H9 (cell line): ENCODE measurements around the gene KIF5A. TPM values are rescaled to one million over a fixed set of nuclear protein-coding genes. Genes with fewer than 3 reads are reported as not detected.

Experiments used
- DNase-seq: peaks from one replicate; pipeline ENCODE4 v3.0.0-alpha.2; 2017
- H2AFZ ChIP-seq: one replicate; pipeline ENCODE4 v1.6.1; 2013; ENCODE audit warnings: mild to moderate bottlenecking, low read length, control low read depth, moderate library complexity
- H2AK5ac ChIP-seq: 2 replicates; pipeline ENCODE4 v1.6.1; 2013; ENCODE audit warnings: low read length, control low read depth, mixed read lengths; ENCODE audit not compliant: insufficient read length
- H2BK120ac ChIP-seq: one replicate; pipeline ENCODE4 v1.6.1; 2013; ENCODE audit warnings: low read depth, mild to moderate bottlenecking, low read length, control low read depth, inconsistent platforms; ENCODE audit not compliant: poor library complexity, severe bottlenecking
- H2BK12ac ChIP-seq: 2 replicates; pipeline ENCODE4 v1.6.1; 2013; ENCODE audit warnings: low read length, control low read depth, mixed read lengths, low read depth; ENCODE audit not compliant: insufficient read length
- H2BK15ac ChIP-seq: 2 replicates; pipeline ENCODE4 v1.6.1; 2013; ENCODE audit warnings: low read depth, low read length, control low read depth
- H2BK20ac ChIP-seq: one replicate; pipeline ENCODE4 v1.6.1; 2013; ENCODE audit warnings: low read depth, mild to moderate bottlenecking, low read length, control low read depth, inconsistent platforms; ENCODE audit not compliant: poor library complexity, severe bottlenecking
- H2BK5ac ChIP-seq: 2 replicates; pipeline ENCODE4 v1.6.1; 2013; ENCODE audit warnings: low read length, control low read depth, mixed read lengths; ENCODE audit not compliant: insufficient read length
- H3K14ac ChIP-seq: 2 replicates; pipeline ENCODE4 v1.6.1; 2013; ENCODE audit warnings: low read length, control low read depth; ENCODE audit not compliant: insufficient read depth
- H3K18ac ChIP-seq: 2 replicates; pipeline ENCODE4 v1.6.1; 2013; ENCODE audit warnings: low read depth, mild to moderate bottlenecking, mixed read lengths, low read length, control low read depth; ENCODE audit not compliant: insufficient read length
- H3K23ac ChIP-seq: 2 replicates; pipeline ENCODE4 v1.6.1; 2013; ENCODE audit warnings: low read length, control low read depth, mixed read lengths, low read depth; ENCODE audit not compliant: insufficient read length
- H3K23me2 ChIP-seq: 2 replicates; pipeline ENCODE4 v1.6.1; 2013; ENCODE audit warnings: low read depth, mild to moderate bottlenecking, mixed read lengths, low read length, control low read depth; ENCODE audit not compliant: insufficient read length, poor library complexity, severe bottlenecking
- H3K27ac ChIP-seq: 2 replicates; pipeline ENCODE4 v1.5.1; 2013; ENCODE audit warnings: low read length, control low read depth, mixed read lengths, low read depth; ENCODE audit not compliant: insufficient read length
- H3K27me3 ChIP-seq: 2 replicates; pipeline ENCODE4 v1.6.1; 2013; ENCODE audit warnings: low read length, control low read depth, inconsistent platforms; ENCODE audit not compliant: insufficient read depth
- H3K4ac ChIP-seq: 2 replicates; pipeline ENCODE4 v1.6.1; 2013; ENCODE audit warnings: low read depth, mild to moderate bottlenecking, control low read depth, inconsistent platforms, low read length, moderate library complexity
- H3K4me1 ChIP-seq: 2 replicates; pipeline ENCODE4 v1.6.1; 2013; ENCODE audit warnings: low read length, control low read depth, inconsistent platforms; ENCODE audit not compliant: insufficient read depth
- H3K4me2 ChIP-seq: 2 replicates; pipeline ENCODE4 v1.6.1; 2013; ENCODE audit warnings: low read length, control low read depth, mixed read lengths; ENCODE audit not compliant: insufficient read length, insufficient read depth
- H3K56ac ChIP-seq: 2 replicates; pipeline ENCODE4 v1.6.1; 2013; ENCODE audit warnings: low read depth, mild to moderate bottlenecking, mixed read lengths, low read length, control low read depth; ENCODE audit not compliant: insufficient read length
- H3K79me1 ChIP-seq: 2 replicates; pipeline ENCODE4 v1.6.1; 2013; ENCODE audit warnings: low read depth, mild to moderate bottlenecking, moderate library complexity, low read length, control low read depth, inconsistent platforms; ENCODE audit not compliant: insufficient read depth, poor library complexity, severe bottlenecking
- H3K79me2 ChIP-seq: 2 replicates; pipeline ENCODE4 v1.6.1; 2013; ENCODE audit warnings: low read length, control low read depth, inconsistent platforms; ENCODE audit not compliant: insufficient read depth
- H3K9ac ChIP-seq: 2 replicates; pipeline ENCODE4 v1.6.1; 2013; ENCODE audit warnings: low read length, control low read depth, mixed read lengths; ENCODE audit not compliant: insufficient read length; ENCODE audit errors: extremely low read depth
- H3K9me3 ChIP-seq: one replicate; pipeline ENCODE4 v1.6.1; 2013; ENCODE audit warnings: low read depth, low read length, inconsistent platforms; ENCODE audit not compliant: control insufficient read depth
- H3T11ph ChIP-seq: one replicate; pipeline ENCODE4 v1.6.1; 2013; ENCODE audit warnings: mild to moderate bottlenecking, low read length, control low read depth, inconsistent platforms
- H4K20me1 ChIP-seq: one replicate; pipeline ENCODE4 v1.6.1; 2013; ENCODE audit not compliant: control insufficient read depth, insufficient read length, insufficient read depth
- H4K5ac ChIP-seq: 2 replicates; pipeline ENCODE4 v1.6.1; 2013; ENCODE audit warnings: low read depth, mild to moderate bottlenecking, mixed read lengths, low read length, control low read depth; ENCODE audit not compliant: insufficient read length
- H4K8ac ChIP-seq: replicated peaks from 2 replicates; pipeline ENCODE4 v1.6.1; 2013; ENCODE audit warnings: low read length, control low read depth, mixed read lengths, low read depth; ENCODE audit not compliant: insufficient read length
- H4K91ac ChIP-seq: 2 replicates; pipeline ENCODE4 v1.6.1; 2013; ENCODE audit warnings: low read depth, mild to moderate bottlenecking, moderate library complexity, mixed read lengths, low read length, control low read depth; ENCODE audit not compliant: insufficient read length
- H3K27ac Mint-ChIP-seq, 3 experiments: 2 replicates in 2 of 3; 3 replicates in 1 of 3; pipeline ENCODE4 v1.8.0; 2020 to 2021; ENCODE audit warnings: mixed read lengths in 3 of 3, mild to moderate bottlenecking in 1 of 3, moderate library complexity in 1 of 3
- H3K27me3 Mint-ChIP-seq: 2 replicates; pipeline ENCODE4 v1.8.0; 2021; ENCODE audit warnings: low read depth, mild to moderate bottlenecking, moderate library complexity, mixed read lengths
- H3K36me3 Mint-ChIP-seq, 3 experiments: 2 replicates in 2 of 3; 3 replicates in 1 of 3; pipeline ENCODE4 v1.8.0; 2020 to 2021; ENCODE audit warnings: low read depth in 3 of 3, mixed read lengths in 3 of 3; ENCODE audit not compliant: insufficient read depth in 1 of 3
- H3K4me1 Mint-ChIP-seq, 2 experiments: 2 replicates each; pipeline ENCODE4 v1.8.0; 2020; ENCODE audit warnings: mixed read lengths in 2 of 2
- H3K4me3 Mint-ChIP-seq, 2 experiments: 2 replicates in 1 of 2; 3 replicates in 1 of 2; pipeline ENCODE4 v1.8.0; 2020 to 2021; ENCODE audit warnings: mild to moderate bottlenecking in 2 of 2, mixed read lengths in 2 of 2, moderate library complexity in 1 of 2
- H3K9me3 Mint-ChIP-seq, 2 experiments: 2 replicates in 1 of 2; 3 replicates in 1 of 2; pipeline ENCODE4 v1.8.0; 2020; ENCODE audit warnings: mild to moderate bottlenecking in 2 of 2, mixed read lengths in 2 of 2, moderate library complexity in 1 of 2
- CTCF ChIP-seq: fragments of 200-600 bp; sonication (generic); conservative IDR thresholded peaks from 3 replicates; pipeline ENCODE4 v1.8.0; 2021; ENCODE audit warnings: antibody characterized with exemption, mild to moderate bottlenecking
- WGBS: extraction: QIAGEN DNeasy Blood & Tissue Kit; methylation state at CpG from one replicate; pipeline ENCODE4 v1.1.7; 2013; ENCODE audit warnings: missing lambda C conversion rate, low lambda C conversion rate, mixed read lengths; ENCODE audit not compliant: insufficient read length; ENCODE audit errors: extremely low coverage; 5-methylcytosine and 5-hydroxymethylcytosine counted together
- total RNA-seq: library from RNA; stranded (reverse); gene quantifications from 2 replicates; pipeline ENCODE4 v1.2.1, GENCODE V29; 2021

KIF5A gene
- total RNA-seq, 1 experiment from 2014 or later, result 18.5 TPM

DNA sequence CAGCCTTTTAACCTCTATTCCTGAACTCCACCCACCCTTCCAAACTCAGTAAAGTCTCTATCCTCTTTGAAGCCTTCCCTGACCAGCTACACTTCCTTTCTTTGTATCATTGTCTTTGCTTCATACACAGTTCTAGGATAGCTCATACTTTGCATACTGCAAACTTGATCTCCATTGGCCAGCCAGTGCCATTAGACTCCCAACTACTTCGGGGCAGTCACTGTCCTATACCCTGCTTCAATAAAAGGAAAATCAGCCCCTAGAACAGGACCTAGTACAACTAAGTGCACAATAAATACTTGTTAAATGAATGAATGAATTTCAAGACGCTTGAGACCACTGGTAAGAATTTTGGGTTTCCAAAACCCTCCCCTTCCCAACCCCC is 40.6 kb downstream of the KIF5A start:
- H3K23me2 ChIP-seq, result peaks cover 16% of the 10 kb centered on the region
- no peaks in the 10 kb centered on the region for H3K9me3 ChIP-seq
- peak overlapping the region; percentile 20 for H3K9ac ChIP-seq
- no peak for TF ChIP-seq CTCF
- no peak overlapping the region for H2BK15ac ChIP-seq
- H3K9me3 Mint-ChIP-seq, result no peaks in the 10 kb centered on the region
- no peaks in the 10 kb centered on the region for H3K27me3 ChIP-seq
- peaks cover 15 to 20% of the 10 kb centered on the region in 2 experiments for H3K4me1 Mint-ChIP-seq
- no peak overlapping the region for H2BK5ac ChIP-seq
- no peak overlapping the region for H4K8ac ChIP-seq
- H4K20me1 ChIP-seq, result no peaks in the 10 kb centered on the region
- peaks cover 0 to 10% (median 5%) of the 10 kb centered on the region in 3 experiments; a peak in 5 of 7 replicates for H3K36me3 Mint-ChIP-seq
- peak overlapping the region; percentile 36 for H3K27ac ChIP-seq
- no peak overlapping the region for H3T11ph ChIP-seq
- no peak overlapping the region for H2BK20ac ChIP-seq
- no peak overlapping the region for H2BK120ac ChIP-seq
- H3K4me1 ChIP-seq, result peaks cover 5% of the 10 kb centered on the region; the same call in 1 of the 2 replicates
- H3K79me1 ChIP-seq, result peaks cover 8% of the 10 kb centered on the region
- H3K27ac Mint-ChIP-seq, result peak overlapping the region; percentile 7 to 92 (median 73); a peak in 5 of 7 replicates
- peak overlapping the region; percentile 84 to 93 for H3K4me3 Mint-ChIP-seq
- H2AK5ac ChIP-seq, result no peak overlapping the region
- H2AFZ ChIP-seq, result no peak overlapping the region
- no peak for DNase-seq
- no peaks in the 10 kb centered on the region for H3K27me3 Mint-ChIP-seq
- H2BK12ac ChIP-seq, result no peak overlapping the region
- WGBS, result no CpG with 5 or more reads among the region's 2 CpGs
- H4K91ac ChIP-seq, result no peak overlapping the region
- no peak overlapping the region for H3K23ac ChIP-seq
- peak overlapping the region; percentile 58 for H3K4me2 ChIP-seq
- H3K56ac ChIP-seq, result no peak overlapping the region
- no peak overlapping the region for H3K4ac ChIP-seq
- no peak overlapping the region for H4K5ac ChIP-seq
- peaks cover 3% of the 10 kb centered on the region; the same call in 1 of the 2 replicates for H3K79me2 ChIP-seq
- H3K18ac ChIP-seq, result no peak overlapping the region
- no peak overlapping the region for H3K14ac ChIP-seq
